ENCODE results near the gene MT3. TPM values are rescaled to one million over a fixed set of nuclear protein-coding genes. Genes with fewer than 3 reads are reported as not detected.
"Not testable (repeated sequence)": the region's sequence is repeated elsewhere in the genome, so short reads cannot be mapped to it uniquely, and the experiment has no call there.

The MT3 gene
- polyA plus RNA-seq, 3 donors from 2014 or later, result not detected

DNA sequence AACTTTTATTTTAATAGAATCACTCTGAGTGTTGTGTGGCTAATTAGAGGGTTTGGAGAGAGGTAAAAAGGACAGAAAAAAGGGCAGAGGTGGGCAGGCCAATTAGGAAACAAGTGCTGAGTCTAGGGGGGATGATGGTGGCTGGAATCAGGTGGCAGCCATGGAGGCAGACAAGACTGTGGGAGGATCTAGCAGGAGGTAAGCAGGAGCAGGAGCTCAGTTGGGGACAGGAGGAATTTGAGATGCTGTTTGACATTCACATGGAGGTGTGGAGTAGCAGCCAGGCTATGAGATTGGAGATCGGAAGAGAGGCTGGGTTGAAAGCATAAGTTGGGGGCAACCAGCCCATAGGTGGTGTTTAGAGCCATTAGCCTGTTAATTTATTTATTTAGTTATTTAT, 28.2 kb upstream of the MT3 start:
- Mint-ChIP-seq H3K36me3 (no peaks in the 10 kb centered on the region), H3K27me3 (ENCODE audit: low read depth in 3 of 3) (peaks cover 6 to 16% (median 7%) of the 10 kb centered on the region in 3 donors), H3K4me3 (no peak overlapping the region), H3K9me3 (no peaks in the 10 kb centered on the region), H3K4me1 (no peaks in the 10 kb centered on the region), H3K27ac (peak overlapping the region in 2 of 6 donors; percentile 3 to 63)
- DNase-seq, result no peak

- H3K36me3 Mint-ChIP-seq, result no peaks in the 10 kb centered on the region
- H3K27me3 Mint-ChIP-seq (ENCODE audit: low read depth in 3 of 3), result peaks cover 5 to 12% (median 9%) of the 10 kb centered on the region in 3 donors
- H3K27ac Mint-ChIP-seq, result no peak within 1 kb of the TSS
- no peak within 1 kb of the TSS for H3K4me3 Mint-ChIP-seq
- H3K9me3 Mint-ChIP-seq, result no peaks in the 10 kb centered on the region
- no peak for DNase-seq
- no peaks in the 10 kb centered on the region for H3K4me1 Mint-ChIP-seq
These were observed 24.4 kb upstream of the MT3 start, which contains the start of gene MT4 for GRCh38 chr16:56564793-56565477. Gene MT4 (plus strand): TSS chr16:56565073. CDS start chr16:56565129, 56 bp downstream.

- Mint-ChIP-seq H3K4me1 (no peaks in the 10 kb centered on the region), H3K36me3 (peaks cover 0 to 5% (median 0%) of the 10 kb centered on the region in 3 donors), H3K27ac (no peak overlapping the region), H3K4me3 (no peak overlapping the region), H3K27me3 (ENCODE audit: low read depth in 3 of 3) (peaks cover 0 to 5% (median 1%) of the 10 kb centered on the region in 3 donors), H3K9me3 (peaks cover 0 to 2% (median 0%) of the 10 kb centered on the region in 6 donors)
- no peak for DNase-seq
These were observed 19.4 kb upstream of the MT3 start for GRCh38 chr16:56569971-56570370.

- Mint-ChIP-seq H3K36me3 (peaks cover 0 to 5% (median 0%) of the 10 kb centered on the region in 3 donors), H3K27ac (no peak overlapping the region), H3K9me3 (peaks cover 0 to 3% (median 0%) of the 10 kb centered on the region in 6 donors), H3K4me3 (no peak overlapping the region), H3K4me1 (peaks cover 0 to 1% of the 10 kb centered on the region in 2 donors), H3K27me3 (ENCODE audit: low read depth in 3 of 3) (peaks cover 2 to 5% (median 4%) of the 10 kb centered on the region in 3 donors)
- no peak for DNase-seq
These were observed 17.8 kb upstream of the MT3 start for GRCh38 chr16:56571525-56571924.

DNA sequence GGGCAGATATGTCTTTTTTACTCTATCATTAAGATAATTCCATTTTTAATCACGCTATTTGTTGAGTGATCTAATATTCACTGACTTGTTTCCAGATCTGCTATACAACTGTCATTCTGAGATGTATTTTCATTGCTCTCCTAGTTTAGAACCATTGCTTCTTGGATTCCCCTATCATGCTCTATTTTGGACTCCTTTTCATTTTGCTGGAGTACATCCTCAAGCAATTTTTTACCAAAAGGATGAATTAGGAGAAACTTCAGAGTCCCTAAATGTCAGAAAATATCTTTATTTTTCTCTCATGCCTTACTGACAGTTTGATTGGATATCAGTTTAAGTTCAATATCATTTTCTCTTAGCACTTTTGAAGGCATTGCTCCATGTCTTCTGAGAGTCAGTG, 14.7 kb upstream of the MT3 start:
- peaks cover 0 to 5% (median 0%) of the 10 kb centered on the region in 3 donors for H3K36me3 Mint-ChIP-seq
- peaks cover 2 to 6% (median 3%) of the 10 kb centered on the region in 3 donors for H3K27me3 Mint-ChIP-seq (ENCODE audit: low read depth in 3 of 3)
- no peak for DNase-seq
- H3K4me3 Mint-ChIP-seq, result no peak overlapping the region
- peaks cover 5 to 10% of the 10 kb centered on the region in 2 donors for H3K4me1 Mint-ChIP-seq
- H3K9me3 Mint-ChIP-seq, result peaks cover 0 to 3% (median 0%) of the 10 kb centered on the region in 6 donors
- no peak overlapping the region for H3K27ac Mint-ChIP-seq

- DNase-seq, result peak; percentile 80 to 83 (median 82)
- H3K4me1 Mint-ChIP-seq, result peaks cover 5 to 10% of the 10 kb centered on the region in 2 donors
- no peak overlapping the region for H3K4me3 Mint-ChIP-seq
- peak overlapping the region in 3 of 6 donors; percentile 2 to 37 (median 16) for H3K27ac Mint-ChIP-seq
- peaks cover 0 to 5% (median 0%) of the 10 kb centered on the region in 3 donors for H3K36me3 Mint-ChIP-seq
- H3K27me3 Mint-ChIP-seq (ENCODE audit: low read depth in 3 of 3), result peaks cover 0 to 6% (median 2%) of the 10 kb centered on the region in 3 donors
- peaks cover 0 to 3% (median 0%) of the 10 kb centered on the region in 6 donors for H3K9me3 Mint-ChIP-seq
These were observed 12.6 kb upstream of the MT3 start for GRCh38 chr16:56576585-56577299.

DNA sequence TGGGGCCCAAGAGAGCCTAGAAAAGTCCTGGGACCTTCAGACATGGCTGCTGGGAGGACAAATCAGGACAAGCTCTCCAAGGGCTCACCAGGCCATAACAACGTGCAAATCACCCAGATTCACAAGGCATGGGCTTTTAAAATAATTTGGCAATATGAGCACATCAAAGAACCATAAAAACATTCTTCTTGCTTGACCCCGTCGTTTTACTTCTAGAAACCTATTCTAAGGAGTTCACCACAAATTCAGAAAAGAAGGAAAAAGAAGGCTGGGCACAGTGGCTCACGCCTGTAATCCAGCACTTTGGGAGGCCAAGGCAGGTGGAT, 12.1 kb upstream of the MT3 start:
- Mint-ChIP-seq H3K4me3 (no peak overlapping the region), H3K9me3 (peaks cover 0 to 3% (median 0%) of the 10 kb centered on the region in 6 donors), H3K27ac (peak overlapping the region in 2 of 6 donors; percentile 16 to 37), H3K4me1 (peaks cover 5 to 10% of the 10 kb centered on the region in 2 donors), H3K36me3 (peaks cover 0 to 5% (median 0%) of the 10 kb centered on the region in 3 donors), H3K27me3 (ENCODE audit: low read depth in 3 of 3) (peaks cover 2 to 6% (median 2%) of the 10 kb centered on the region in 3 donors)
- DNase-seq, result no peak

GRCh38 chr16:56580391-56581048, 8.8 kb upstream of the MT3 start:
- peaks cover 5 to 10% of the 10 kb centered on the region in 2 donors for H3K4me1 Mint-ChIP-seq
- H3K27ac Mint-ChIP-seq, result no peak overlapping the region
- DNase-seq, result no peak
- H3K9me3 Mint-ChIP-seq, result no peaks in the 10 kb centered on the region
- H3K27me3 Mint-ChIP-seq (ENCODE audit: low read depth in 3 of 3), result peaks cover 3 to 9% (median 8%) of the 10 kb centered on the region in 3 donors
- no peak overlapping the region for H3K4me3 Mint-ChIP-seq
- no peaks in the 10 kb centered on the region for H3K36me3 Mint-ChIP-seq

DNA sequence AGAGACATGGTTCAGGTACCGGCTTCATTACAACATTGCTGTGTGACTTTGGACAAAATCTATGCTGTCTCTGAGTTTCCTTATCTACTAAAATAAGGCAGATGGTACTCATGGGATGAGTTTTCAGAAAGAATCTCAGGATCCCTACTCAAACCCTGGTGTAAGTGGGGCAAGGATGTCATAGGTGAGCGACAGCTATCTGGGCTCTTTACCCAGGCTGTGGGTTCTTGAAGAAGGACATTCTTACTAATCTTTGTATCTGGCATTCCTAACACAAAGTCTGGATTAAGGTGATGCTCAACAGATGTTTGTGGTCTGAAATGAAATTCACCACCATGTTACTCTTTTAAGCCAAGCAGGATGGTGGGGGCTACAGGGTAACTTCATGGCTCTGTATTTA, 6.4 kb upstream of the MT3 start:
- H3K36me3 Mint-ChIP-seq, H3K9me3 Mint-ChIP-seq: not testable (repeated sequence)

DNA sequence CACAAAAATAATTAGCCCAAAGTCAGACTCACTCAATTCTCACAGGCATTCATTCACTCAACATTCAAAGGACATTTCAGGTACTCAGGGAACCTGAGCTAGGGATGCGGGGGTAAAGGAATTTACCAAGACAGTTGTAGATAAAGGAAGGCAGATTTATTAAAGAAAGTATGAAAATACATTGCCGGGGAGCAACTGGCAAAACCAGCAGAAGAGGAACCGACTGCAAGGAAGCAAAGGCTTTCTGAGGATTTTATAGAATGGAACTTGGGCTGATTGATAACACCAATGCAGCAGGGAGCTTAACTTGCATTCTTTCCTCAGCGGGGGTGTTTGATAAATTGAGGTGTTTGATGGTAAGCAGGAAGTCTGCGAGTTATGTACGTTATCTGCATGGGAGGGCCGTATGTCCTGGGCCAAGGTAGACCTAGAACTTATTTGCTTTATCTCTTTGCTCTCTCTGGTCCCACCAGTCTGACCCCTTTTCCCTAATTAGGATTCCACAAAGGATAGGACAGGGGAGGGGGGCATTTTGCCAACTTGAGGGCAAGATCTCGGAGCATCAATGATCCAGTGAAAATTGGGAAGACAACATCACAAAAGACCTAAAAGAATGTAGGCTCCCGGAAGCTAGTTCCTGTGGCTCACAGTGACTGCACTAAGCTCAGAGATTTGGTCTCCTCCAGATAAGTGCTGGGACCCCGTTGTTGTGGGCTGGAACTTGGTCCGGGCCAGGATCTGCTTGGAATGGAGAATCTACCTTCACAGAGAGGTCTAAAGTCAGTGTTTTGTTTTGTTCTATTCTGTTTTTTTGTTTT, 5.8 kb upstream of the MT3 start:
- Mint-ChIP-seq H3K4me1 (no peaks in the 10 kb centered on the region), H3K9me3 (no peaks in the 10 kb centered on the region), H3K4me3 (no peak overlapping the region), H3K27ac (no peak overlapping the region), H3K36me3 (no peaks in the 10 kb centered on the region), H3K27me3 (ENCODE audit: low read depth in 3 of 3) (peaks cover 4 to 14% (median 9%) of the 10 kb centered on the region in 3 donors)
- DNase-seq, result no peak

More for the DNA sequence above, 6.4 kb upstream of the MT3 start:
- not testable (repeated sequence) for H3K4me3 Mint-ChIP-seq, DNase-seq, H3K4me1 Mint-ChIP-seq, H3K27ac Mint-ChIP-seq
- peaks cover 5 to 11% (median 9%) of the 10 kb centered on the region in 3 donors for H3K27me3 Mint-ChIP-seq (ENCODE audit: low read depth in 3 of 3)

- H3K27ac Mint-ChIP-seq, result no peak overlapping the region
- peaks cover 0 to 3% of the 10 kb centered on the region in 2 donors for H3K4me1 Mint-ChIP-seq
- no peaks in the 10 kb centered on the region for H3K36me3 Mint-ChIP-seq
- no peaks in the 10 kb centered on the region for H3K9me3 Mint-ChIP-seq
- no peak for DNase-seq
- peaks cover 3 to 17% (median 9%) of the 10 kb centered on the region in 3 donors for H3K27me3 Mint-ChIP-seq (ENCODE audit: low read depth in 3 of 3)
- no peak overlapping the region for H3K4me3 Mint-ChIP-seq
These were observed 5.1 kb upstream of the MT3 start for GRCh38 chr16:56584276-56584675.

DNA sequence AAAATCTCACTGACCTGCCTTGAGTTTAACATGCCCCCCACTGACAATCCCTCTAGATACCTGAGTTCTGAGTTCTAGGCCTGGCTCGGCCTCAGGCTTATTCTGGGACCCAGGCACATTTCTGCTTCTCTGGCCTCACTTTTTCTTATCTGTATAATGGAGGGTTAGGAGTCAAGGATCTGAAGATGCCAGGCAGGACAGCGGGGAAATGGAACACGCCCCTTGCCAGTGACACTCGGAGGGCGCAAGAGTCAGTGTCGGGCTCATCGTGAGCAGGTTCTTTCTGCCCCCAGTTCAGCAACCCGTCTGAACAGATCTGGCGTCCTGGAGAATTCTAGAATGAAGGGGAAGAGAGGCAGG, 567 bp upstream of the MT3 start:
- Mint-ChIP-seq H3K27ac (no peak overlapping the region), H3K9me3 (no peaks in the 10 kb centered on the region), H3K4me1 (peaks cover 0 to 3% of the 10 kb centered on the region in 2 donors), H3K27me3 (ENCODE audit: low read depth in 3 of 3) (peaks cover 6 to 25% (median 9%) of the 10 kb centered on the region in 3 donors), H3K4me3 (peak overlapping the region in 3 of 5 donors; percentile 41 to 65 (median 64)), H3K36me3 (no peaks in the 10 kb centered on the region)
- DNase-seq, result no peak

DNA sequence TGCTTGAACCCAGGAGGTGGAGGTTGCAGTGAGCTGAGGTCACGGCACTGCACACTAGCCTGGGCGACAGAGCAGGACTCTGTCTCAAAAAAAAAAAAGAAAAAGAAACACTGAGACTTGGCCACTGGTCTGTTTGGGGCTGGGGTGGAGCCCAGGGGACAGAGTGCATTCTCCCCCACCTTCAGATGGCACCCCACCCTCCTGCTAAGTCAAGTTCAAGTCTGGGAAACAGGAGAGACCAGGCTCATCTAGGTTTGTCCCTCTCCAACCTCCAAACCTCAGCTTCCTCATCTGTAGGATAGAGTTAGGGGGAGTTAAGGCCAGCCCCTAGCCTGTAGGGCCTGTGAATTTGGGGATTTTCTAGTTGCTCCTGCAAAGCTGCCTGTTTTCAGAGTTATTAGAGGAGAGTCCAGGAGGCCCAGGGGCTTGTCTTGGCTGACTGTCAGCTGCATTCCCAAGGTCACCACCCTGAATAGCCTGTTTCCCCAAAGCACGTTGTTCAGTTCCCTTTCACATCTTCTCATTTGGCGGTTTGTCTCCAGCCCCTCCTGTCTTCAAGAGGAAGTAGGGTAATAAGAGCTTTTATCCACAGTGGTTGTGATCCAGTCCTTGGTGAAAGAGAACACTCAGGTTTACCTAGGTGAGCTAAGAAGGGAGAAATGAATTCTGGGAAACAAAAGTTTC, 2.2 kb downstream of the MT3 start:
- H3K27me3 Mint-ChIP-seq (ENCODE audit: low read depth in 3 of 3), result peaks cover 2 to 22% (median 3%) of the 10 kb centered on the region in 3 donors
- DNase-seq, result no peak
- H3K9me3 Mint-ChIP-seq, result no peaks in the 10 kb centered on the region
- peaks cover 0 to 3% of the 10 kb centered on the region in 2 donors for H3K4me1 Mint-ChIP-seq
- H3K36me3 Mint-ChIP-seq, result no peaks in the 10 kb centered on the region
- no peak overlapping the region for H3K27ac Mint-ChIP-seq
- H3K4me3 Mint-ChIP-seq, result no peak overlapping the region
